Stimulated activated CD8-positive, alpha-beta memory T cell treated with anti-CD3 and anti-CD28 coated beads, Interleukin-7, amount 100 ng/mL, for 1 hour (primary cell): ENCODE data around the gene C6orf120.

ENCODE experiments used
- DNase-seq, 2 donors: peaks; one replicate each; pipeline ENCODE4 v3.0.0-alpha.2; 2020; ENCODE audit warnings: low read depth in 2 of 2

C6orf120 gene

GRCh38 chr6:169701954-169702839, at the start of gene C6orf120, which contains the start of gene WDR27:
TSS of gene C6orf120 (plus strand) at chr6:169702126. CDS start at chr6:169702460, 334 bp downstream.
TSS of gene WDR27 (minus strand) at chr6:169702029. CDS start at chr6:169689005, 13,024 bp downstream.
- DNase-seq = peak; percentile 95 to 96

GRCh38 chr6:169652896-169653295, 49.0 kb upstream of the C6orf120 start:
- DNase-seq = no peak

- DNase-seq = no peak
Observed at GRCh38 chr6:169653691-169654090, 48.2 kb upstream of the C6orf120 start.

GRCh38 chr6:169654598-169655391, 47.1 kb upstream of the C6orf120 start:
- DNase-seq = peak; percentile 27 to 41

GRCh38 chr6:169656546-169657283, 45.2 kb upstream of the C6orf120 start:
- no peak for DNase-seq

- DNase-seq = no peak
Observed at GRCh38 chr6:169657284-169657610, 44.7 kb upstream of the C6orf120 start.

GRCh38 chr6:169659820-169660610, 41.9 kb upstream of the C6orf120 start:
- DNase-seq = no peak

GRCh38 chr6:169660751-169661390, 41.1 kb upstream of the C6orf120 start:
- no peak for DNase-seq

- no peak for DNase-seq
Observed at GRCh38 chr6:169661391-169661756, 40.6 kb upstream of the C6orf120 start.

- no peak for DNase-seq
Observed at GRCh38 chr6:169663468-169663867, 38.5 kb upstream of the C6orf120 start.

GRCh38 chr6:169664227-169664626, 37.7 kb upstream of the C6orf120 start:
- DNase-seq = no peak

GRCh38 chr6:169665289-169665688, 36.6 kb upstream of the C6orf120 start:
- DNase-seq = no peak

- no peak for DNase-seq
Observed at GRCh38 chr6:169666441-169666840, 35.5 kb upstream of the C6orf120 start.

GRCh38 chr6:169667716-169668115, 34.2 kb upstream of the C6orf120 start:
- DNase-seq = no peak

GRCh38 chr6:169668203-169668847, 33.6 kb upstream of the C6orf120 start:
- DNase-seq = no peak

GRCh38 chr6:169669147-169669546, 32.8 kb upstream of the C6orf120 start:
- DNase-seq = no peak

GRCh38 chr6:169669889-169670288, 32.0 kb upstream of the C6orf120 start:
- no peak for DNase-seq

- DNase-seq = no peak
Observed at GRCh38 chr6:169671563-169671962, 30.4 kb upstream of the C6orf120 start.

GRCh38 chr6:169675011-169675410, 26.9 kb upstream of the C6orf120 start:
- DNase-seq = no peak

- no peak for DNase-seq
Observed at GRCh38 chr6:169677096-169677495, 24.8 kb upstream of the C6orf120 start.
